AG10803 (cell line): Measurements from ENCODE around the gene RTN4RL1.

Experiments used
- DNase-seq: peaks from one replicate; pipeline ENCODE4 v3.0.0; 2010; ENCODE audit warnings: low read depth
- H3K4me3 ChIP-seq: 2 replicates; pipeline ENCODE4 v1.5.1; 2011; ENCODE audit warnings: mild to moderate bottlenecking, low read length, control low read depth
- CTCF ChIP-seq: conservative IDR thresholded peaks from 2 replicates; pipeline ENCODE4 v1.5.1; 2011; ENCODE audit warnings: mild to moderate bottlenecking, low read length, control low read depth, inconsistent platforms

The RTN4RL1 gene

GRCh38 chr17:2054512-2055291 lies 29.6 kb upstream of the RTN4RL1 start, which contains the start of gene HIC1:
TSS of gene HIC1 (plus strand) at chr17:2055103. CDS start at chr17:2056691, 1,588 bp downstream.
- peak; percentile 74 for DNase-seq
- peak; percentile 52 for TF ChIP-seq CTCF
- peak within 1 kb of the TSS; percentile 65 for H3K4me3 ChIP-seq

GRCh38 chr17:2054262-2054511 lies 29.1 kb upstream of the RTN4RL1 start:
- peak overlapping the region; percentile 65 for H3K4me3 ChIP-seq
- no peak for DNase-seq
- TF ChIP-seq CTCF: 0 out of 2 replicates have a peak, but pooled peaks have one; percentile 8

- peak; percentile 76 for DNase-seq
- TF ChIP-seq CTCF: peak; percentile 62
- peak overlapping the region; percentile 65 for H3K4me3 ChIP-seq
Observed at GRCh38 chr17:2053380-2054261, 28.5 kb upstream of the RTN4RL1 start.

GRCh38 chr17:2051933-2052559 lies 26.9 kb upstream of the RTN4RL1 start:
- DNase-seq: no peak
- H3K4me3 ChIP-seq: no peak overlapping the region
- TF ChIP-seq CTCF: no peak

GRCh38 chr17:2051061-2051932 lies 26.2 kb upstream of the RTN4RL1 start:
- no peak for TF ChIP-seq CTCF
- DNase-seq: no peak
- H3K4me3 ChIP-seq: peak overlapping the region; percentile 5; the same call in 1 of the 2 replicates

GRCh38 chr17:2050300-2051060 lies 25.3 kb upstream of the RTN4RL1 start:
- no peak for TF ChIP-seq CTCF
- peak; percentile 61 for DNase-seq
- peak overlapping the region; percentile 49 for H3K4me3 ChIP-seq
